Right lobe of liver (tissue), 6 donors: ENCODE measurements around the gene NFYC. TPM values are rescaled to one million over a fixed set of nuclear protein-coding genes. Genes with fewer than 3 reads are reported as not detected.

ENCODE experiments used
- ATAC-seq, 4 donors: fragments of 200-7000 bp; cut with Tn5 transposase; one replicate each; pipeline ENCODE4 v1.9.1; 2020; ENCODE audit warnings: mild to moderate bottlenecking in 4 of 4, moderate library complexity in 4 of 4
- DNase-seq, 3 donors: peaks; one replicate each; pipeline ENCODE4 v3.0.0-alpha.2; 2020
- H3K27ac ChIP-seq, 3 donors: fragments of 200-600 bp; one replicate each; pipeline ENCODE4 v1.8.0; 2022
- H3K27me3 ChIP-seq, 2 donors: fragments of 200-600 bp; one replicate each; pipeline ENCODE4 v1.8.0; 2022
- H3K36me3 ChIP-seq, 4 donors: fragments of 200-600 bp; sonication (generic) in 1 of 4; one replicate each; pipeline versions ENCODE4 v1.5.1 to v1.8.0; 2017 to 2022; ENCODE audit warnings: control low read depth in 1 of 4
- H3K4me1 ChIP-seq, 4 donors: fragments of 200-600 bp; sonication (generic) in 1 of 4; one replicate each; pipeline versions ENCODE4 v1.5.1 to v1.8.0; 2017 to 2022; ENCODE audit warnings: control low read depth in 1 of 4
- H3K4me3 ChIP-seq, 3 donors: fragments of 200-600 bp; one replicate each; pipeline ENCODE4 v1.8.0; 2022
- H3K9me3 ChIP-seq, 4 donors: fragments of 200-600 bp; sonication (generic) in 1 of 4; one replicate each; pipeline versions ENCODE4 v1.5.1 to v1.8.0; 2017 to 2022; ENCODE audit warnings: control low read depth in 1 of 4
- CTCF ChIP-seq, 4 donors: fragments of 200-600 bp in 3 of 4; fragments of 450-650 bp in 1 of 4; IDR thresholded peaks; one replicate each; pipeline versions ENCODE4 v1.5.1 to v1.8.0; 2016 to 2022; ENCODE audit warnings: antibody characterized with exemption in 4 of 4, mild to moderate bottlenecking in 2 of 4
- POLR2A ChIP-seq: fragments of 450-650 bp; IDR thresholded peaks from one replicate; pipeline ENCODE4 v1.6.1; 2017; ENCODE audit warnings: antibody characterized with exemption, mild to moderate bottlenecking
- WGBS: methylation state at CpG from one replicate; pipeline ENCODE4 v1.1.6; 2018; ENCODE audit warnings: low coverage, low lambda C conversion rate; ENCODE audit not compliant: insufficient coverage; ENCODE audit errors: missing lambda C conversion rate; 5-methylcytosine and 5-hydroxymethylcytosine counted together
- intact Hi-C, 2 donors: fragments of 100-400 bp; cut with DNase I; formaldehyde crosslinking; loops; one replicate each; pipeline versions ENCODE4 v1.11.2 to v1.14.1; 2022
- total RNA-seq, 6 experiments: library from RNA; depleted of rRNA in 2 of 6; stranded (reverse); fragments of >200 nt in 2 of 6; fragmentation: NEBNext Ultra II Directional in 3 of 6; extraction: Animal tissue kit (Norgen Biotek cat#: 25700) in 3 of 6; gene quantifications; one replicate each; pipeline versions ENCODE4 v1.1.0 to v1.2.4, GENCODE V29; 2016 to 2023
- donor health status: DM: no; HTN: yes; CAD: no.
- donor health status: DM: no; HTN: no; CAD: no.
- donor health status: DM: no; HTN: no; CAD: no.
- donor health status: DM: no; HTN: yes; CAD: no.
- donor health status: DM: no; HTN: yes; CAD: no.

NFYC gene
- total RNA-seq, 6 experiments from 2014 or later: 21.9 to 36.1 (median 28.1) TPM

GRCh38 chr1:40780678-40781607 lies 89.4 kb downstream of the NFYC start:
- ATAC-seq: no peak
- TF ChIP-seq CTCF (IDR thresholded peaks at IDR 0.05) (no peak), POLR2A (no peak)
- Histone ChIP-seq H3K4me1 (peaks cover 0 to 4% (median 0%) of the 10 kb centered on the region in 4 donors), H3K9me3 (no peaks in the 10 kb centered on the region), H3K4me3 (no peak overlapping the region), H3K36me3 (no peaks in the 10 kb centered on the region), H3K27me3 (no peaks in the 10 kb centered on the region), H3K27ac (no peak overlapping the region)
- DNase-seq: no peak
- intact Hi-C loops: no loop called here
- 65% methylated on average over 6 of the region's 11 CpGs for WGBS

DNA sequence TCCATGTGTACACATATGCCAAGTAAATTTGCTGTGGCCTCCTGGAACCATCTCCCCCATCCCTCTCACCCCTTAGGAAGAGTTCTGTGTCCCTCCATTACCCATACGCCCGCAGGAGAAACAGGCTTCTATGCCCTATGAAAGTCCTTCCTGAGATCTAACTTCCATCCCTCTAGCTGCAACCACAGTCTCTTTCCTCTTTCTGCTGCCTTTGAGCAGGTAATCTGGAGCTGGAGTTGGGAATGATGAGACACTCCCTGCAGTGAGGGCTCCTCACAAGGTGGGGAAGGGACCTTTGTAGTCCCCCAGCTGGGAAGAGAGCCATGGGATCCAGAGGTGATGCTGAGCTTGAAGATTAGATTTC lies 90.1 kb downstream of the NFYC start:
- intact Hi-C loops: no loop called here
- ATAC-seq: no peak
- Histone ChIP-seq H3K27ac (no peak overlapping the region), H3K27me3 (no peaks in the 10 kb centered on the region), H3K4me3 (no peak overlapping the region), H3K36me3 (no peaks in the 10 kb centered on the region), H3K4me1 (peaks cover 0 to 4% (median 0%) of the 10 kb centered on the region in 4 donors), H3K9me3 (no peaks in the 10 kb centered on the region)
- 50% methylated on average over 1 of the region's 2 CpGs for WGBS
- no peak for TF ChIP-seq CTCF (IDR thresholded peaks at IDR 0.05)
- DNase-seq: no peak

DNA sequence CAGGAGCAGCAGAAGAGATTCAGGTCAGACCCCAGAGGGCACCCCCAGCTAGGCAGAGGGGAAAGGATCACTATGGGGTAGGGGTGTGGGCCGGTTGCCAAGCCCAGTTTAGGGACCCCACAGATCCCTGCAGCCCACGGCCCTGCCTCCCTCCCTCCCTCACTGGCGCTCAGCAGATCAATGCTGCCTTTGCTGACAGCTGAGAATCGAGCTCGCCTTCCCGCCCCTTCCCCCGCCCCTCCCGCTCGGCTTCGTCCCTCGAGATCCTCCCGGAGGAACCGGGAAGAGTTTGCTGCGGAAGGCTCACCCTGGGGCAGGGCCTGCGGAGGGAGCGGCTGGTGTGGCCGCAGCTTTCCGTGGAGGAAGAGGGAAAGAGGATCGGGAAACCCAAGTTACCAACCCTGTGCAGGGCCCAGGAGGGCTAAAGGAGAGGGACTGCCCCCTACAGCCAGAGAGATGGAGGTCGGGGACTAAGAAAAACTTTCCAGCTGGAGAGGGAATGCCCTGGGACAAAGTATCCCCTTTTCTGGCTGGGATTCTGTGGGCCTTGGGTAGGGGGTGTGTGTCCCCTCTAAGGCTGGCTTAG lies 91.0 kb downstream of the NFYC start:
- ATAC-seq (peak; percentile 5 to 14 (median 8)), DNase-seq (no peak)
- TF ChIP-seq CTCF (IDR thresholded peaks at IDR 0.05) (no peak), POLR2A (no peak)
- no peaks in the 10 kb centered on the region for H3K27me3 ChIP-seq
- no peaks in the 10 kb centered on the region for H3K9me3 ChIP-seq
- intact Hi-C loops: no loop called here
- H3K4me3 ChIP-seq: no peak overlapping the region
- 6% methylated on average over 11 of the region's 20 CpGs for WGBS
- no peak overlapping the region for H3K27ac ChIP-seq
- H3K36me3 ChIP-seq: no peaks in the 10 kb centered on the region
- peaks cover 0 to 4% (median 0%) of the 10 kb centered on the region in 4 donors for H3K4me1 ChIP-seq

- TF ChIP-seq POLR2A: no peak
- H3K27ac ChIP-seq: no peak within 1 kb of the TSS
- H3K4me1 ChIP-seq: peaks cover 0 to 4% (median 0%) of the 10 kb centered on the region in 4 donors
- intact Hi-C loops: no loop called here
- ATAC-seq (peak; percentile 60 to 75 (median 66)), DNase-seq (peak; percentile 49 to 61 (median 59))
- H3K27me3 ChIP-seq: no peaks in the 10 kb centered on the region
- no peaks in the 10 kb centered on the region for H3K9me3 ChIP-seq
- H3K4me3 ChIP-seq: peak within 1 kb of the TSS; percentile 20 to 46 (median 38)
- no peaks in the 10 kb centered on the region for H3K36me3 ChIP-seq
- 22% methylated on average over 16 of the region's 73 CpGs for WGBS
Measured at GRCh38 chr1:40783001-40783905, 91.7 kb downstream of the NFYC start, which contains the start of gene KCNQ4. TSS of gene KCNQ4 (plus strand) at chr1:40783787. CDS start at chr1:40784094, 307 bp downstream.
